HL-60 (cell line): Measurements from ENCODE around the gene C18orf32.

ENCODE experiments used
- CTCF ChIP-seq: IDR thresholded peaks from one replicate; pipeline ENCODE4 v1.5.1; 2011; ENCODE audit warnings: low read length, control low read depth, inconsistent platforms; ENCODE audit not compliant: insufficient read depth
- GABPA ChIP-seq: IDR thresholded peaks from 2 replicates; pipeline ENCODE4 v1.6.1; 2012; ENCODE audit warnings: low read depth
- POLR2AphosphoS5 ChIP-seq: IDR thresholded peaks from 2 replicates; pipeline ENCODE4 v1.6.1; 2012; ENCODE audit warnings: low read depth
- REST ChIP-seq: IDR thresholded peaks from 2 replicates; pipeline ENCODE4 v1.6.1; 2012; ENCODE audit warnings: low read depth; ENCODE audit not compliant: insufficient replicate concordance
- SPI1 ChIP-seq: IDR thresholded peaks from 2 replicates; pipeline ENCODE4 v1.6.1; 2012; ENCODE audit warnings: low read depth, mild to moderate bottlenecking, borderline replicate concordance

GRCh38 chr18:49447810-49448745 is 39.0 kb downstream of the C18orf32 start:
- TF ChIP-seq CTCF, result peak; percentile 73
- TF ChIP-seq POLR2AphosphoS5, result no peak
- no peak for TF ChIP-seq GABPA
- no peak for TF ChIP-seq REST
- no peak for TF ChIP-seq SPI1
